GM06990 (cell line): ENCODE results near the gene PLIN3.
"Not testable (repeated sequence)": the region's sequence is repeated elsewhere in the genome, so short reads cannot be mapped to it uniquely, and the experiment has no call there.

Source experiments
- DNase-seq: peaks from one replicate; pipeline ENCODE4 v3.0.0-alpha.2; 2011; ENCODE audit not compliant: insufficient read length; ENCODE audit errors: extremely low read depth
- H3K27me3 ChIP-seq: replicated peaks from 2 replicates; pipeline ENCODE4 v1.6.0; 2011; ENCODE audit warnings: low read length; ENCODE audit not compliant: control insufficient read depth, insufficient read depth
- H3K36me3 ChIP-seq: 2 replicates; pipeline ENCODE4 v1.5.1; 2011; ENCODE audit warnings: low read length; ENCODE audit not compliant: control insufficient read depth, insufficient read depth
- H3K4me3 ChIP-seq: replicated peaks from 2 replicates; pipeline ENCODE4 v1.5.1; 2011; ENCODE audit warnings: low read depth, mild to moderate bottlenecking, control low read depth, low read length
- TF ChIP-seq, protein P1 (sequence below): IDR thresholded peaks from 2 replicates; pipeline ENCODE4 v1.5.1; 2011; ENCODE audit warnings: low read length, control low read depth, mild to moderate bottlenecking, inconsistent platforms; ENCODE audit not compliant: insufficient read depth, poor library complexity, severe bottlenecking

Gene PLIN3

DNA sequence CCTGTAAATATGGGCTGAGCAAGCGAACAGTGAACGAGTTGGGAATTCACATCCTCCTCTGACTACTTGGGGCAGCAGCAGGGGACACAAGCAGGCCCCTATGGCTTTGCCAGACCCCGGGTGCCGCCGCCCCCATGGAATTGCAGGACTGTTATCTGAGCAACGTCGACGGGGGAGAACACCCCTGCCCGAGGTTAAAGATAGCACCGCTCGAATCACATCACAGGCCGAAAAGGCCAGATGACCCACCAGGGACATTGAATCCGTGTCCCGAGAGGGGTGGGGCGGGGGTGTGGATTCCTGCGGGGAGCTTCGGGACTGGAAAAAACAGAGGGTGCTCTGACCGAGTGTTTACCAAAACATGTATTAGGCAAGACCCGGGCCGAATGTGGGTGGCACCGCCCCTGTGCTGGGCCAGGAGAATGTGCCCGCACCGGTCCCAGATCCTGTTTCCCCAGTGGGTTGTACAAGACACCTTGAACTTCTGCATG is 66.8 kb downstream of the PLIN3 start:
- no peaks in the 10 kb centered on the region for H3K27me3 ChIP-seq
- DNase-seq = no peak

DNA sequence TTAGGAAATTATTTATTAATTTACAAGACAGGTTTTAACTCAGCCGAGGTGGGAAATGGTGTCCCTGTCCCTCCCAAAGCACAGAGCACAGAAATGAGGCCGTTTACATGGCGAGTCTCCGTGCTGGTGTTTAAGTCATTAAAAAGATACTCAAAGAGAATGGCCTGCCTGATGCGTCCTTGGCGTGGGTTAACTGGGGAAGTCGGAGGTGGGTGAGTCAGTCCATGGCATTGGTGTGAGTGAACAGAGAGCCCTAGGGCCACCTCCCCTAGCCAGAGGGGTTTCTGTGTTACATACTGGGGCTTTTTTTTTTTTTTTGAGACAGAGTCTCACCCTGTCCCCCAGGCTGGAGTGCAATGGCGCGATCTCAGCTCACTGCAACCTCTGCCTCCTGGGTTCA is 72.1 kb downstream of the PLIN3 start:
- DNase-seq = no peak
- Histone ChIP-seq H3K36me3 (peaks cover 15% of the 10 kb centered on the region), H3K27me3 (no peaks in the 10 kb centered on the region), H3K4me3 (no peak overlapping the region)
- TF ChIP-seq, protein P1, sequence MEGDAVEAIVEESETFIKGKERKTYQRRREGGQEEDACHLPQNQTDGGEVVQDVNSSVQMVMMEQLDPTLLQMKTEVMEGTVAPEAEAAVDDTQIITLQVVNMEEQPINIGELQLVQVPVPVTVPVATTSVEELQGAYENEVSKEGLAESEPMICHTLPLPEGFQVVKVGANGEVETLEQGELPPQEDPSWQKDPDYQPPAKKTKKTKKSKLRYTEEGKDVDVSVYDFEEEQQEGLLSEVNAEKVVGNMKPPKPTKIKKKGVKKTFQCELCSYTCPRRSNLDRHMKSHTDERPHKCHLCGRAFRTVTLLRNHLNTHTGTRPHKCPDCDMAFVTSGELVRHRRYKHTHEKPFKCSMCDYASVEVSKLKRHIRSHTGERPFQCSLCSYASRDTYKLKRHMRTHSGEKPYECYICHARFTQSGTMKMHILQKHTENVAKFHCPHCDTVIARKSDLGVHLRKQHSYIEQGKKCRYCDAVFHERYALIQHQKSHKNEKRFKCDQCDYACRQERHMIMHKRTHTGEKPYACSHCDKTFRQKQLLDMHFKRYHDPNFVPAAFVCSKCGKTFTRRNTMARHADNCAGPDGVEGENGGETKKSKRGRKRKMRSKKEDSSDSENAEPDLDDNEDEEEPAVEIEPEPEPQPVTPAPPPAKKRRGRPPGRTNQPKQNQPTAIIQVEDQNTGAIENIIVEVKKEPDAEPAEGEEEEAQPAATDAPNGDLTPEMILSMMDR = no peak

More for the DNA sequence above, 66.8 kb downstream of the PLIN3 start:
- H3K36me3 ChIP-seq = peaks cover 3% of the 10 kb centered on the region
- H3K4me3 ChIP-seq = no peak overlapping the region
- TF ChIP-seq, protein P1 = no peak

DNA sequence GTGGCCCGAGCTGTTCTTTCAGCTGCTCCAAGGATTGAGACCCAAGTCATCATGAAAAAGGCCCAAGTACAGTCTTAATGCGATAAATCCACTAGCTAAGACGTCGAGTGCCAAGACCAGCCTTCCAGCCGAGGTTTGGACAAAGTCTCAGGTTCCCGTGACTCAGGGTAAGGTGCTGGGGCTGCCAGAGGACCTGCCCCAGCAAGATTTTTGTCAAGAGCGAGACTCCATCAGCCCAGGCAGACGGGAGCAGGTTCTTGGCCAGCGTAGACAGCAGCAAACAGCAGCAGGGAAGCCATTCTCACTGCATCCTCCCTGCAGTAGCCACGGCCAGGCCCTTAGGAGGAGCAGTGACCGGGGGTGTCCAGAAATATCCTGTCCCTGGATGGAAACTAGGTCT is 72.5 kb downstream of the PLIN3 start:
- Histone ChIP-seq H3K27me3 (no peaks in the 10 kb centered on the region), H3K4me3 (no peak overlapping the region), H3K36me3 (peaks cover 15% of the 10 kb centered on the region)
- TF ChIP-seq, protein P1 = no peak
- DNase-seq = no peak

DNA sequence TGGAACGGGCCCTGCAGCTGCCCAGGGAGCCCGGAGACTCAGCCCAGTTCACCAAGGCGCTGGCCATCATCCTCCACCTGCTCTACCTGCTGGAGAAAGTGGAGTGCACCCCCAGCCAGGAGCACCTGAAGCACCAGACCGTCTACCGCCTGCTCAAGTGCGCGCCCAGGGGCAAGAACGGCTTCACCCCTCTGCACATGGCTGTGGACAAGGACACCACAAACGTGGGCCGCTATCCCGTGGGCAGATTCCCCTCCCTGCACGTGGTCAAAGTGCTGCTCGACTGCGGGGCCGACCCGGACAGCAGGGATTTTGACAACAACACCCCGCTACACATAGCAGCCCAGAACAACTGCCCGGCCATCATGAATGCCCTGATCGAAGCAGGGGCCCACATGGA is 74.2 kb downstream of the PLIN3 start:
- H3K27me3 ChIP-seq, H3K4me3 ChIP-seq, DNase-seq: not testable (repeated sequence)
- peaks cover 15% of the 10 kb centered on the region for H3K36me3 ChIP-seq

DNA sequence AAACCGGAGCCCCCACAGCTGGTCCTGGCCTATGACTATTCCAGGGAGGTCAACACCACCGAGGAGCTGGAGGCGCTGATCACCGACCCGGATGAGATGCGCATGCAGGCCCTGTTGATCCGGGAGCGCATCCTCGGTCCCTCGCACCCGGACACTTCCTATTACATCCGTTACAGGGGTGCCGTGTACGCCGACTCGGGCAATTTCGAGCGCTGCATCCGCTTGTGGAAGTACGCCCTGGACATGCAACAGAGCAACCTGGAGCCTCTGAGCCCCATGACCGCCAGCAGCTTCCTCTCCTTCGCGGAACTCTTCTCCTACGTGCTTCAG is 74.6 kb downstream of the PLIN3 start:
- H3K36me3 ChIP-seq = peaks cover 15% of the 10 kb centered on the region
- DNase-seq, H3K27me3 ChIP-seq: not testable (repeated sequence)
- peak overlapping the region; percentile 89 for H3K4me3 ChIP-seq

DNA sequence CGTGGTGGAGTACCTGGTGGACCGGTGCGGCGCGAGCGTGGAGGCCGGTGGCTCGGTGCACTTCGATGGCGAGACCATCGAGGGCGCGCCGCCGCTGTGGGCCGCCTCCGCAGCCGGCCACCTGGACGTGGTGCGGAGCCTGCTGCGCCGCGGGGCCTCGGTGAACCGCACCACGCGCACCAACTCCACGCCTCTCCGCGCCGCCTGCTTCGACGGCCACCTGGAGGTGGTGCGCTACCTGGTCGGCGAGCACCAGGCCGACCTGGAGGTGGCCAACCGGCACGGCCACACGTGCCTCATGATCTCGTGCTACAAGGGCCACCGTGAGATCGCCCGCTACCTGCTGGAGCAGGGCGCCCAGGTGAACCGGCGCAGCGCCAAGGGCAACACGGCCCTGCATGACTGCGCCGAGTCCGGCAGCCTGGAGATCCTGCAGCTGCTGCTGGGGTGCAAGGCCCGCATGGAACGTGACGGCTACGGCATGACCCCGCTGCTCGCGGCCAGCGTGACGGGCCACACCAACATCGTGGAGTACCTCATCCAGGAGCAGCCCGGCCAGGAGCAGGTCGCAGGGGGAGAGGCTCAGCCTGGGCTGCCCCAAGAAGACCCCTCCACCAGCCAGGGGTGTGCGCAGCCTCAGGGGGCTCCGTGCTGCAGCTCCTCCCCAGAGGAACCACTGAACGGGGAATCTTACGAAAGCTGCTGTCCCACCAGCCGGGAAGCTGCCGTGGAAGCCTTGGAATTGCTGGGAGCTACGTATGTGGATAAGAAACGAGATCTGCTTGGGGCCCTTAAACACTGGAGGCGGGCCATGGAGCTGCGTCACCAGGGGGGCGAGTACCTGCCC is 75.2 kb downstream of the PLIN3 start:
- H3K4me3 ChIP-seq = peak overlapping the region; percentile 89
- not testable (repeated sequence) for H3K27me3 ChIP-seq, DNase-seq
- peaks cover 15% of the 10 kb centered on the region for H3K36me3 ChIP-seq

DNA sequence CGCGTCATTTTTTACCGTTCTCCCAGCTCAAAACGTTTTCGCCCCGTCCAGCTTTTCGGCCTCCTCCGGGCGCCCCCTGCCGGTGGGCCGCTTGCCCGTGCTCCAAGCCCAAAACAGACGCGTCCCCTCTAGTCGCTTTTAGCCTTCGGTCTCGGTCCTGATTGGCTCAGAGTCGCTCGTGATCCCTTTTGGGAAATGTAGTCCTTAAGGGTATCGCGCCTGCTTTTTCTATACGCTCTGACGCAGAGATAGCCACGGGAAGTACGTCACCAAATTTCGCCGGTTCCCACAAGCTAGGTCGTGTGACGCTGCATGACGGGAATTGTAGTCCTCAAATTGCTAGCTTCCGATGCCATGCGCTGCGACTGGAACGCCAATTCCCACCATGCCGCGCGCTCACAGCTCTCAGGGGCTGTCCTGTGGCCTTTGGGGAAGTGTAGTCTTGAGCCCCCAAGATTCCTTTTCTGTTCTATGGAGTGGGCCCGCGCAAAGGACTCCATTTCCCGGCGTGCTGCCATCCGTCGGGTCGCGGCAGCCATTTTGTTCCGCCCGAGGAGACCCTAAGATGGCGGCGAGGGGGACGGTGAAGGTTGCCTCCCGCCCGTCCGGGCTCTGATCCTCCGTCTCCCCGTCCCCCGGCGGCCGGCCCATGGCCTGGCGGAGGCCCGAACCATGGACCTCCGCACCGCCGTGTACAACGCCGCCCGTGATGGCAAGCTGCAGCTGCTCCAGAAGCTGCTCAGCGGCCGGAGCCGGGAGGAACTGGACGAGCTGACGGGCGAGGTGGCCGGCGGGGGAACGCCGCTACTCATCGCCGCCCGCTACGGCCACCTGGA is 76.1 kb downstream of the PLIN3 start, which contains the start of gene FEM1A:
TSS of gene FEM1A (plus strand) at position 552 of the 836 bp plus-strand sequence. CDS start at position 673, 121 bp downstream.
- DNase-seq = peak; percentile 98
- peaks cover 13% of the 10 kb centered on the region for H3K36me3 ChIP-seq
- no peaks in the 10 kb centered on the region for H3K27me3 ChIP-seq
- H3K4me3 ChIP-seq = peak within 1 kb of the TSS; percentile 89
- TF ChIP-seq, protein P1 = peak; percentile 97
